ENCODE data around the gene C1QTNF9B.

DNA sequence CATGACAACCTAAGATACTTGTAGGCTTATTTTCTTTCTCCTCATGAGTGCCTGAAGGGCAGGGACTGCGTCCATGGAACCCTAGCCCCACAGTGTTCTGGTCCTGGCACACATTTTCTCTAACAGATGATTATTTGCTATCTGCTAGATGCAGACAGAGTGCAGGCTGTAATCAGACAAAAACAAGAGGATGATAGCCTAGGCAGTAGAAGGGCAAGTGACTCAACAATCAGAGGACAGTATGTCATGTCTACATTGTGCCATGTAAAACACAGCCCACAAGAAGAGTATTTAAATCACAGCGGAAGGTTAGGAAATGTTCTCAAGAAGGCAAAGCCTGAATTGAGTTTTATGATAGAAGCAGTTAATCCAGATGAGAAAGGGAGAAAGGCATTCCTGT, 37.4 kb downstream of the C1QTNF9B start:
- TF ChIP-seq, protein P1, sequence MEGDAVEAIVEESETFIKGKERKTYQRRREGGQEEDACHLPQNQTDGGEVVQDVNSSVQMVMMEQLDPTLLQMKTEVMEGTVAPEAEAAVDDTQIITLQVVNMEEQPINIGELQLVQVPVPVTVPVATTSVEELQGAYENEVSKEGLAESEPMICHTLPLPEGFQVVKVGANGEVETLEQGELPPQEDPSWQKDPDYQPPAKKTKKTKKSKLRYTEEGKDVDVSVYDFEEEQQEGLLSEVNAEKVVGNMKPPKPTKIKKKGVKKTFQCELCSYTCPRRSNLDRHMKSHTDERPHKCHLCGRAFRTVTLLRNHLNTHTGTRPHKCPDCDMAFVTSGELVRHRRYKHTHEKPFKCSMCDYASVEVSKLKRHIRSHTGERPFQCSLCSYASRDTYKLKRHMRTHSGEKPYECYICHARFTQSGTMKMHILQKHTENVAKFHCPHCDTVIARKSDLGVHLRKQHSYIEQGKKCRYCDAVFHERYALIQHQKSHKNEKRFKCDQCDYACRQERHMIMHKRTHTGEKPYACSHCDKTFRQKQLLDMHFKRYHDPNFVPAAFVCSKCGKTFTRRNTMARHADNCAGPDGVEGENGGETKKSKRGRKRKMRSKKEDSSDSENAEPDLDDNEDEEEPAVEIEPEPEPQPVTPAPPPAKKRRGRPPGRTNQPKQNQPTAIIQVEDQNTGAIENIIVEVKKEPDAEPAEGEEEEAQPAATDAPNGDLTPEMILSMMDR (IDR thresholded peaks at IDR 0.05): no peak
- TF ChIP-seq POLR2AphosphoS5 (IDR thresholded peaks at IDR 0.05) (no peak), POLR2A (IDR thresholded peaks at IDR 0.05) (no peak), EP300 (IDR thresholded peaks at IDR 0.05) (no peak)

Data from suprapubic skin (tissue), 4 donors.